Suprapubic skin (tissue), 3 donors: ENCODE data around the gene SMARCC2.

Experiments used
- EP300 ChIP-seq: sonication (generic); formaldehyde crosslinking; IDR thresholded peaks from one replicate; pipeline ENCODE4 v1.6.1; 2017; ENCODE audit warnings: antibody characterized with exemption
- TF ChIP-seq, protein P1 (sequence below), 2 donors: fragments of 200-600 bp in 1 of 2; fragments of 450-650 bp in 1 of 2; sonication (generic) in 1 of 2; IDR thresholded peaks; one replicate each; pipeline ENCODE4 v1.5.1; 2016 to 2019; ENCODE audit warnings: antibody characterized with exemption in 2 of 2, mild to moderate bottlenecking in 1 of 2, moderate library complexity in 1 of 2

DNA sequence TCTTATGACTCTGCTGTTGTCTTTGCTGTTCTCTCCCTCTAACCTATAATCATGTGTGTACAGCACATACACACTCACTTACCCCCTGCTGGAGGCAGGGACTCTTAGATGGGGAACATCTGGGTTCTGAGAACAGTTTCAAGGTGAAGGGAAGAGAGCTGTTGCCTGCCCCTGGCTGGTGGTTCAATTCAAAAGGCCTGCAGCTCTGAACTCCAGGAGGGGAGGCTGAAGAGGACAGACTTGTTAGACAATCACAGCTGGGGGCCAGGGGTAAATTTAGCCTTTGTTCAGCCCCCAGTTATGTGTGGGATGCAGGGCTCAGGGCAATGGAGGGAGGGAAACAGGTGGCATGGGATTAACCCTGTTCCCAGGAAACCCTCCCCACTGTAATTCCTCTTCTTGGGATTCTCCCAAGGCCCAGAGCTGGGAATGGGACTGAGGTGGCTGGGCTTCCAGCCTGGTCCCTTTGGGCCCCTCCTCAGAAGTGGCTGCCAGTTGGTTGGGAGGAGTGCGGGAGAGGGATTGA is 35.0 kb downstream of the SMARCC2 start:
- TF ChIP-seq, protein P1, sequence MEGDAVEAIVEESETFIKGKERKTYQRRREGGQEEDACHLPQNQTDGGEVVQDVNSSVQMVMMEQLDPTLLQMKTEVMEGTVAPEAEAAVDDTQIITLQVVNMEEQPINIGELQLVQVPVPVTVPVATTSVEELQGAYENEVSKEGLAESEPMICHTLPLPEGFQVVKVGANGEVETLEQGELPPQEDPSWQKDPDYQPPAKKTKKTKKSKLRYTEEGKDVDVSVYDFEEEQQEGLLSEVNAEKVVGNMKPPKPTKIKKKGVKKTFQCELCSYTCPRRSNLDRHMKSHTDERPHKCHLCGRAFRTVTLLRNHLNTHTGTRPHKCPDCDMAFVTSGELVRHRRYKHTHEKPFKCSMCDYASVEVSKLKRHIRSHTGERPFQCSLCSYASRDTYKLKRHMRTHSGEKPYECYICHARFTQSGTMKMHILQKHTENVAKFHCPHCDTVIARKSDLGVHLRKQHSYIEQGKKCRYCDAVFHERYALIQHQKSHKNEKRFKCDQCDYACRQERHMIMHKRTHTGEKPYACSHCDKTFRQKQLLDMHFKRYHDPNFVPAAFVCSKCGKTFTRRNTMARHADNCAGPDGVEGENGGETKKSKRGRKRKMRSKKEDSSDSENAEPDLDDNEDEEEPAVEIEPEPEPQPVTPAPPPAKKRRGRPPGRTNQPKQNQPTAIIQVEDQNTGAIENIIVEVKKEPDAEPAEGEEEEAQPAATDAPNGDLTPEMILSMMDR (IDR thresholded peaks at IDR 0.05), result no peak
- no peak for TF ChIP-seq EP300
